Stimulated activated CD4-positive, alpha-beta T cell treated with anti-CD3 and anti-CD28 coated beads, Interleukin-12 subunit alpha, Interleukin-12 subunit beta, amount 100 ng/mL, for 4 hours (primary cell): Measurements from ENCODE around the gene RNGTT.
"Not testable (repeated sequence)": the region's sequence is repeated elsewhere in the genome, so short reads cannot be mapped to it uniquely, and the experiment has no call there.

Source experiments
- DNase-seq: peaks from one replicate; pipeline ENCODE4 v3.0.0-alpha.2; 2020

Gene RNGTT

GRCh38 chr6:88969255-88969654 is 5.8 kb upstream of the RNGTT start:
- DNase-seq = not testable (repeated sequence)

GRCh38 chr6:88967891-88968290 is 4.5 kb upstream of the RNGTT start:
- DNase-seq = no peak

- DNase-seq = no peak
Observed at GRCh38 chr6:88965691-88966090, 2.3 kb upstream of the RNGTT start.

- DNase-seq = no peak
Observed at GRCh38 chr6:88964509-88964908, 1.1 kb upstream of the RNGTT start.

- no peak for DNase-seq
Observed at GRCh38 chr6:88958842-88959241, 4.6 kb downstream of the RNGTT start.

- DNase-seq = no peak
Observed at GRCh38 chr6:88953550-88954386, 9.7 kb downstream of the RNGTT start.

GRCh38 chr6:88952065-88952704 is 11.2 kb downstream of the RNGTT start:
- no peak for DNase-seq

GRCh38 chr6:88945415-88946008 is 17.9 kb downstream of the RNGTT start:
- no peak for DNase-seq

GRCh38 chr6:88933521-88933920 is 29.9 kb downstream of the RNGTT start:
- DNase-seq = no peak

GRCh38 chr6:88932019-88932418 is 31.4 kb downstream of the RNGTT start:
- DNase-seq = not testable (repeated sequence)

GRCh38 chr6:88922775-88923548 is 40.5 kb downstream of the RNGTT start:
- DNase-seq = no peak

GRCh38 chr6:88921734-88922133 is 41.7 kb downstream of the RNGTT start:
- no peak for DNase-seq

GRCh38 chr6:88920774-88921733 is 42.4 kb downstream of the RNGTT start:
- DNase-seq = no peak

GRCh38 chr6:88920088-88920487 is 43.3 kb downstream of the RNGTT start:
- DNase-seq = no peak

- no peak for DNase-seq
Observed at GRCh38 chr6:88919032-88919431, 44.4 kb downstream of the RNGTT start.

- DNase-seq = no peak
Observed at GRCh38 chr6:88916615-88917208, 46.7 kb downstream of the RNGTT start.

GRCh38 chr6:88914895-88915598 is 48.4 kb downstream of the RNGTT start:
- no peak for DNase-seq

- DNase-seq = no peak
Observed at GRCh38 chr6:88914180-88914579, 49.2 kb downstream of the RNGTT start.

GRCh38 chr6:88913471-88913870 is 49.9 kb downstream of the RNGTT start:
- DNase-seq = no peak

- no peak for DNase-seq
Observed at GRCh38 chr6:88910922-88911778, 52.3 kb downstream of the RNGTT start.
